Neuronal stem cell (in vitro differentiated cells): ENCODE measurements around the gene CAVIN4.

Experiments used
- DNase-seq: peaks from one replicate; pipeline ENCODE4 v3.0.0-alpha.2; 2013; ENCODE audit warnings: low spot score
- H2AFZ ChIP-seq: one replicate; pipeline ENCODE4 v1.6.1; 2013; ENCODE audit warnings: mild to moderate bottlenecking, low read length, inconsistent platforms
- H2AK5ac ChIP-seq: 2 replicates; pipeline ENCODE4 v1.6.1; 2013; ENCODE audit warnings: low read depth, mild to moderate bottlenecking, inconsistent platforms, low read length, moderate library complexity, mixed read lengths
- H2BK120ac ChIP-seq: 2 replicates; pipeline ENCODE4 v1.6.1; 2013; ENCODE audit warnings: low read depth, mild to moderate bottlenecking, inconsistent platforms, low read length, moderate library complexity, mixed read lengths
- H2BK12ac ChIP-seq: one replicate; pipeline ENCODE4 v1.6.1; 2013; ENCODE audit warnings: low read length, inconsistent platforms
- H2BK15ac ChIP-seq: 2 replicates; pipeline ENCODE4 v1.6.1; 2013; ENCODE audit warnings: mild to moderate bottlenecking, low read length, inconsistent platforms, mixed read lengths
- H2BK5ac ChIP-seq: one replicate; pipeline ENCODE4 v1.6.1; 2013; ENCODE audit warnings: inconsistent platforms, mild to moderate bottlenecking, low read length, moderate library complexity
- H3K14ac ChIP-seq: one replicate; pipeline ENCODE4 v1.6.1; 2013; ENCODE audit warnings: low read length, inconsistent platforms
- H3K18ac ChIP-seq: 2 replicates; pipeline ENCODE4 v1.6.1; 2013; ENCODE audit warnings: low read length, inconsistent platforms
- H3K23ac ChIP-seq: 2 replicates; pipeline ENCODE4 v1.6.1; 2013; ENCODE audit warnings: low read depth, mild to moderate bottlenecking, mixed read lengths, low read length, inconsistent platforms; ENCODE audit not compliant: poor library complexity
- H3K27ac ChIP-seq: replicated peaks from 3 replicates; pipeline ENCODE4 v1.5.1; 2013; ENCODE audit warnings: low read length, inconsistent platforms
- H3K27me3 ChIP-seq, 3 experiments: 2 replicates each; pipeline ENCODE4 v1.6.1; 2013; ENCODE audit warnings: low read length in 3 of 3, mild to moderate bottlenecking in 2 of 3, inconsistent platforms in 1 of 3, low read depth in 1 of 3, mixed read lengths in 1 of 3, moderate library complexity in 1 of 3; ENCODE audit not compliant: control insufficient read depth in 3 of 3, insufficient read depth in 3 of 3
- H3K36me3 ChIP-seq, 2 donors: replicated peaks in 1 of 2; 2 replicates each; pipeline ENCODE4 v1.6.1; 2013; ENCODE audit warnings: low read length in 2 of 2; ENCODE audit not compliant: control insufficient read depth in 2 of 2, insufficient read depth in 2 of 2
- H3K4ac ChIP-seq: 2 replicates; pipeline ENCODE4 v1.6.1; 2013; ENCODE audit warnings: inconsistent platforms, mild to moderate bottlenecking, low read length, moderate library complexity
- H3K4me1 ChIP-seq, 2 donors: 1 replicate in 1 of 2; 2 replicates in 1 of 2; pipeline ENCODE4 v1.6.1; 2013; ENCODE audit warnings: low read length in 2 of 2, low read depth in 1 of 2; ENCODE audit not compliant: control insufficient read depth in 2 of 2, insufficient read depth in 1 of 2
- H3K4me2 ChIP-seq: one replicate; pipeline ENCODE4 v1.6.1; 2013; ENCODE audit warnings: mild to moderate bottlenecking, low read length, inconsistent platforms; ENCODE audit not compliant: insufficient read depth, poor library complexity, severe bottlenecking
- H3K4me3 ChIP-seq, 2 donors: 2 replicates each; pipeline ENCODE4 v1.5.1; 2013; ENCODE audit warnings: low read length in 2 of 2, mild to moderate bottlenecking in 2 of 2, inconsistent platforms in 1 of 2, moderate library complexity in 1 of 2
- H3K79me1 ChIP-seq: one replicate; pipeline ENCODE4 v1.6.1; 2013; ENCODE audit warnings: low read depth, mild to moderate bottlenecking, inconsistent platforms, low read length, moderate library complexity
- H3K9ac ChIP-seq: one replicate; pipeline ENCODE4 v1.6.1; 2013; ENCODE audit warnings: mild to moderate bottlenecking, low read depth, low read length, inconsistent platforms; ENCODE audit not compliant: poor library complexity
- H3K9me3 ChIP-seq, 2 donors: replicated peaks in 1 of 2; 2 replicates each; pipeline versions ENCODE3 to v1.6.1; 2013; ENCODE audit warnings: low read length in 2 of 2, mild to moderate bottlenecking in 2 of 2, inconsistent platforms in 1 of 2, low read depth in 1 of 2, mixed read lengths in 1 of 2, moderate library complexity in 1 of 2; ENCODE audit not compliant: control insufficient read depth in 2 of 2, insufficient read depth in 1 of 2
- H4K8ac ChIP-seq: one replicate; pipeline ENCODE4 v1.6.1; 2013; ENCODE audit warnings: low read depth, mild to moderate bottlenecking, inconsistent platforms, low read length, moderate library complexity
- H4K91ac ChIP-seq: one replicate; pipeline ENCODE4 v1.6.1; 2013; ENCODE audit warnings: low read length, low read depth, mild to moderate bottlenecking, inconsistent platforms; ENCODE audit not compliant: poor library complexity
- WGBS, 2 donors: extraction: QIAGEN DNeasy Blood & Tissue Kit; methylation state at CpG; one replicate each; pipeline ENCODE4 v1.1.7; 2013; ENCODE audit warnings: missing lambda C conversion rate in 2 of 2, mixed read lengths in 1 of 2; ENCODE audit not compliant: insufficient read length in 2 of 2, insufficient replicate concordance in 1 of 2; ENCODE audit errors: extremely low coverage in 2 of 2; 5-methylcytosine and 5-hydroxymethylcytosine counted together

The CAVIN4 gene

GRCh38 chr9:100554935-100555401, 22.9 kb upstream of the CAVIN4 start:
- Histone ChIP-seq H3K27ac (no peak overlapping the region), H3K36me3 (peaks cover 17 to 98% of the 10 kb centered on the region in 2 donors), H3K18ac (no peak overlapping the region), H3K9me3 (peaks cover 0 to 5% of the 10 kb centered on the region in 2 donors), H3K23ac (no peak overlapping the region), H2BK12ac (no peak overlapping the region), H2AK5ac (no peak overlapping the region), H2BK120ac (no peak overlapping the region), H3K4me1 (no peaks in the 10 kb centered on the region), H3K4ac (no peak overlapping the region), H3K27me3 (no peaks in the 10 kb centered on the region), H3K14ac (no peak overlapping the region), H3K4me3 (no peak overlapping the region), H4K8ac (no peak overlapping the region), H4K91ac (no peak overlapping the region), H3K9ac (no peak overlapping the region), H2BK5ac (no peak overlapping the region), H2BK15ac (no peak overlapping the region), H3K79me1 (no peaks in the 10 kb centered on the region), H2AFZ (no peak overlapping the region), H3K4me2 (no peak overlapping the region)
- no CpG with 5 or more reads among the region's 2 CpGs for WGBS, 2 donors
- DNase-seq = no peak

- Histone ChIP-seq H3K27ac (no peak overlapping the region), H3K18ac (no peak overlapping the region), H3K27me3 (no peaks in the 10 kb centered on the region), H2AFZ (no peak overlapping the region), H2BK12ac (no peak overlapping the region), H3K9ac (no peak overlapping the region), H3K36me3 (peaks cover 17 to 98% of the 10 kb centered on the region in 2 donors), H2AK5ac (no peak overlapping the region), H2BK120ac (no peak overlapping the region), H3K79me1 (no peaks in the 10 kb centered on the region), H3K4me1 (no peaks in the 10 kb centered on the region), H2BK15ac (no peak overlapping the region), H3K23ac (no peak overlapping the region), H3K4me3 (no peak overlapping the region), H3K14ac (no peak overlapping the region), H2BK5ac (no peak overlapping the region), H3K4ac (no peak overlapping the region), H4K8ac (no peak overlapping the region), H3K4me2 (no peak overlapping the region), H4K91ac (no peak overlapping the region), H3K9me3 (peaks cover 0 to 5% of the 10 kb centered on the region in 2 donors)
- WGBS, 2 donors = no CpG with 5 or more reads among the region's 1 CpG
- no peak for DNase-seq
Measured at GRCh38 chr9:100555471-100555870, 22.4 kb upstream of the CAVIN4 start.

GRCh38 chr9:100557053-100557452, 20.8 kb upstream of the CAVIN4 start:
- no peaks in the 10 kb centered on the region for H3K79me1 ChIP-seq
- no peak overlapping the region for H2AK5ac ChIP-seq
- no peaks in the 10 kb centered on the region for H3K27me3 ChIP-seq
- no peak overlapping the region for H3K4ac ChIP-seq
- H3K14ac ChIP-seq = no peak overlapping the region
- no peak overlapping the region for H3K4me3 ChIP-seq
- H2BK15ac ChIP-seq = no peak overlapping the region
- no peak overlapping the region for H2BK5ac ChIP-seq
- no peak overlapping the region for H3K23ac ChIP-seq
- no peak overlapping the region for H3K18ac ChIP-seq
- peaks cover 0 to 5% of the 10 kb centered on the region in 2 donors for H3K9me3 ChIP-seq
- no peak overlapping the region for H3K9ac ChIP-seq
- H3K36me3 ChIP-seq = peaks cover 20 to 98% of the 10 kb centered on the region in 2 donors
- no peak for DNase-seq
- no peak overlapping the region for H4K8ac ChIP-seq
- no peaks in the 10 kb centered on the region for H3K4me1 ChIP-seq
- no peak overlapping the region for H2BK120ac ChIP-seq
- no peak overlapping the region for H3K27ac ChIP-seq
- no peak overlapping the region for H2AFZ ChIP-seq
- H2BK12ac ChIP-seq = no peak overlapping the region
- H3K4me2 ChIP-seq = no peak overlapping the region
- no CpG with 5 or more reads among the region's 3 CpGs for WGBS, 2 donors
- H4K91ac ChIP-seq = no peak overlapping the region

GRCh38 chr9:100561256-100561655, 16.6 kb upstream of the CAVIN4 start:
- Histone ChIP-seq H3K23ac (no peak overlapping the region), H2AK5ac (no peak overlapping the region), H3K14ac (no peak overlapping the region), H2BK15ac (no peak overlapping the region), H3K27ac (no peak overlapping the region), H3K4me1 (no peaks in the 10 kb centered on the region), H4K8ac (no peak overlapping the region), H2AFZ (no peak overlapping the region), H3K4me3 (no peak overlapping the region), H4K91ac (no peak overlapping the region), H2BK12ac (no peak overlapping the region), H3K4me2 (no peak overlapping the region), H3K18ac (no peak overlapping the region), H3K9me3 (peaks cover 0 to 5% of the 10 kb centered on the region in 2 donors), H3K79me1 (no peaks in the 10 kb centered on the region), H2BK120ac (no peak overlapping the region), H2BK5ac (no peak overlapping the region), H3K4ac (no peak overlapping the region), H3K9ac (no peak overlapping the region), H3K27me3 (no peaks in the 10 kb centered on the region), H3K36me3 (peaks cover 14 to 93% of the 10 kb centered on the region in 2 donors)
- no peak for DNase-seq
- no CpG with 5 or more reads among the region's 3 CpGs for WGBS, 2 donors
